ENCODE results near the gene SRF.

GRCh38 chr6:43176423-43176786 is 5.3 kb downstream of the SRF start:
- no peak for TF ChIP-seq CTCF (IDR thresholded peaks at IDR 0.05)
- no peak for TF ChIP-seq EZH2 (IDR thresholded peaks at IDR 0.05; ENCODE audit: borderline replicate concordance, insufficient read depth, low read depth, low read length, poor library complexity, severe bottlenecking)

All from B cell (primary cell).